D341Med (cell line): ENCODE measurements around the gene CHD9.

Source experiments
- DNase-seq: peaks from one replicate; pipeline ENCODE4 v3.0.0; 2012; ENCODE audit warnings: low spot score

CHD9 gene

GRCh38 chr16:53094013-53094630, 39.3 kb downstream of the CHD9 start:
- DNase-seq, result no peak

- no peak for DNase-seq
These were observed 42.4 kb downstream of the CHD9 start for GRCh38 chr16:53097190-53097589.

- no peak for DNase-seq
These were observed 43.9 kb downstream of the CHD9 start for GRCh38 chr16:53098526-53099317.

- DNase-seq, result no peak
These were observed 44.7 kb downstream of the CHD9 start for GRCh38 chr16:53099318-53100130.

- DNase-seq, result no peak
These were observed 45.4 kb downstream of the CHD9 start for GRCh38 chr16:53100131-53100748.

- no peak for DNase-seq
These were observed 46.1 kb downstream of the CHD9 start for GRCh38 chr16:53100889-53101288.

GRCh38 chr16:53103811-53104210, 49.0 kb downstream of the CHD9 start:
- no peak for DNase-seq

GRCh38 chr16:53105565-53105964, 50.8 kb downstream of the CHD9 start:
- no peak for DNase-seq

GRCh38 chr16:53111078-53111791, 56.4 kb downstream of the CHD9 start:
- no peak for DNase-seq

GRCh38 chr16:53112015-53112414, 57.2 kb downstream of the CHD9 start:
- no peak for DNase-seq

- no peak for DNase-seq
These were observed 60.3 kb downstream of the CHD9 start for GRCh38 chr16:53115047-53115446.

GRCh38 chr16:53115773-53116172, 61.0 kb downstream of the CHD9 start:
- DNase-seq, result no peak

- no peak for DNase-seq
These were observed 66.3 kb downstream of the CHD9 start for GRCh38 chr16:53121043-53121620.

- no peak for DNase-seq
These were observed 66.9 kb downstream of the CHD9 start for GRCh38 chr16:53121661-53122060.

- no peak for DNase-seq
These were observed 69.0 kb downstream of the CHD9 start for GRCh38 chr16:53123747-53124146.

GRCh38 chr16:53126390-53126789, 71.6 kb downstream of the CHD9 start:
- DNase-seq, result no peak

GRCh38 chr16:53129281-53130158, 74.7 kb downstream of the CHD9 start:
- DNase-seq, result no peak

GRCh38 chr16:53130159-53131049, 75.6 kb downstream of the CHD9 start:
- peak; percentile 98 for DNase-seq

- no peak for DNase-seq
These were observed 76.2 kb downstream of the CHD9 start for GRCh38 chr16:53131050-53131362.
